Endothelial cell of umbilical vein (primary cell): ENCODE results near the gene SETD6. TPM values are rescaled to one million over a fixed set of nuclear protein-coding genes. Genes with fewer than 3 reads are reported as not detected.

Experiments
- BruUV-seq: library from RNA; stranded (reverse); fragments of 400-500 nt; replicated peaks from 2 replicates; lab custom pipeline; 2021; lab: Mats Ljungman, UMichigan
- CTCF ChIA-PET: fragments of 300-600, 350-600 bp; sonication (Branson Sonifier 250); formaldehyde crosslinking; loops from one replicate; lab custom pipeline; 2021; ENCODE audit warnings: antibody characterized with exemption, inconsistent platforms; lab: Charles Lee
- POLR2A ChIA-PET: fragments of 300-600, 350-600 bp; sonication (Branson Sonifier 250); formaldehyde crosslinking; loops from one replicate; lab custom pipeline; 2021; ENCODE audit warnings: antibody characterized with exemption, inconsistent platforms; lab: Charles Lee
- DNase-seq: peaks from one replicate; pipeline ENCODE4 v3.0.0-alpha.2; 2011; ENCODE audit warnings: low read depth, low spot score
- FAIRE-seq: peaks from 2 replicates; lab custom pipeline; 2011; peaks lifted over from hg19 to GRCh38; lab: Jason Lieb, UNC
- H2AFZ ChIP-seq: 2 replicates; pipeline ENCODE4 v1.6.0; 2012; ENCODE audit warnings: low read depth, low read length, control low read depth, inconsistent platforms
- H3K27ac ChIP-seq: 2 replicates; pipeline ENCODE4 v1.5.1; 2011; ENCODE audit warnings: low read depth, mild to moderate bottlenecking, control low read depth, low read length, moderate library complexity; ENCODE audit not compliant: insufficient read depth
- H3K27me3 ChIP-seq, 2 experiments: 2 replicates each; pipeline versions ENCODE4 v1.6.0 to v1.6.1; 2011; ENCODE audit warnings: low read length in 2 of 2, mixed read lengths in 1 of 2; ENCODE audit not compliant: control insufficient read depth in 2 of 2, insufficient read depth in 2 of 2
- H3K36me3 ChIP-seq, 2 experiments: 2 replicates in 1 of 2; 3 replicates in 1 of 2; pipeline ENCODE4 v1.5.1; 2011; ENCODE audit warnings: low read length in 2 of 2, mild to moderate bottlenecking in 1 of 2, moderate library complexity in 1 of 2; ENCODE audit not compliant: control insufficient read depth in 2 of 2, insufficient read depth in 2 of 2; ENCODE audit errors: extremely low read depth in 1 of 2
- H3K4me1 ChIP-seq: 3 replicates; pipeline ENCODE4 v1.5.1; 2011; ENCODE audit warnings: mild to moderate bottlenecking, low read length; ENCODE audit not compliant: control insufficient read depth, insufficient read depth; ENCODE audit errors: extremely low read depth
- H3K4me2 ChIP-seq: 2 replicates; pipeline ENCODE4 v1.6.1; 2011; ENCODE audit warnings: low read length, control low read depth, mixed read lengths; ENCODE audit not compliant: insufficient read depth
- H3K4me3 ChIP-seq, 3 experiments: fragments of 200-600 bp in 1 of 3; sonication (generic), shearing (Covaris generic) in 1 of 3; replicated peaks in 1 of 3; 2 replicates each; pipeline ENCODE4 v1.5.1; 2011 to 2016; ENCODE audit warnings: control low read depth in 3 of 3, low read length in 3 of 3, mild to moderate bottlenecking in 2 of 3, inconsistent platforms in 1 of 3, low read depth in 1 of 3, moderate library complexity in 1 of 3; ENCODE audit not compliant: insufficient read depth in 1 of 3
- H3K79me2 ChIP-seq: 2 replicates; pipeline ENCODE4 v1.6.0; 2012; ENCODE audit warnings: low read length, inconsistent platforms; ENCODE audit not compliant: control insufficient read depth, insufficient read depth
- H3K9ac ChIP-seq: replicated peaks from 2 replicates; pipeline ENCODE3; 2011; ENCODE audit warnings: low read length, control low read depth; ENCODE audit not compliant: insufficient read depth; ENCODE audit errors: extremely low read depth
- H3K9me1 ChIP-seq: replicated peaks from 3 replicates; pipeline ENCODE4 v1.6.0; 2011; ENCODE audit warnings: mild to moderate bottlenecking, low read length; ENCODE audit not compliant: control insufficient read depth, insufficient read depth; ENCODE audit errors: extremely low read depth
- H3K9me3 ChIP-seq: replicated peaks from 2 replicates; pipeline ENCODE4 v1.5.1; 2012; ENCODE audit warnings: low read length, inconsistent platforms; ENCODE audit not compliant: control insufficient read depth, insufficient read depth
- H4K20me1 ChIP-seq: replicated peaks from 2 replicates; pipeline ENCODE3; 2011; ENCODE audit warnings: mild to moderate bottlenecking, low read length; ENCODE audit not compliant: control insufficient read depth, insufficient read depth; ENCODE audit errors: extremely low read depth
- CTCF ChIP-seq, 2 donors: IDR thresholded peaks; 1 replicate in 1 of 2; 2 replicates in 1 of 2; pipeline ENCODE4 v1.5.1; 2011; ENCODE audit warnings: low read length in 2 of 2, mild to moderate bottlenecking in 2 of 2, moderate library complexity in 2 of 2, control low read depth in 1 of 2, inconsistent platforms in 1 of 2, low read depth in 1 of 2; ENCODE audit not compliant: insufficient read depth in 1 of 2; ENCODE audit errors: extremely low read depth in 1 of 2
- EZH2 ChIP-seq: IDR thresholded peaks from 2 replicates; pipeline ENCODE4 v1.6.1; 2012; ENCODE audit warnings: borderline replicate concordance, low read depth, mild to moderate bottlenecking, moderate library complexity, low read length, inconsistent platforms; ENCODE audit not compliant: severe bottlenecking
- FOS ChIP-seq: IDR thresholded peaks from 2 replicates; pipeline ENCODE4 v1.6.1; 2011; ENCODE audit warnings: mild to moderate bottlenecking, low read length, moderate library complexity, borderline replicate concordance; ENCODE audit not compliant: insufficient read depth
- GATA2 ChIP-seq: IDR thresholded peaks from 2 replicates; pipeline ENCODE4 v1.7.0; 2011; ENCODE audit warnings: low read depth, mild to moderate bottlenecking, moderate library complexity, mixed read lengths, low read length; ENCODE audit not compliant: insufficient read length, insufficient read depth
- POLR2A ChIP-seq: IDR thresholded peaks from 2 replicates; pipeline ENCODE4 v1.6.1; 2012; ENCODE audit warnings: low read depth, mild to moderate bottlenecking, control low read depth, low read length
- POLR2AphosphoS5 ChIP-seq: IDR thresholded peaks from 2 replicates; pipeline ENCODE4 v1.6.1; 2012; ENCODE audit warnings: low read depth, mild to moderate bottlenecking, control low read depth, low read length, moderate library complexity; ENCODE audit not compliant: insufficient read depth
- dilution Hi-C: fragments of 300-500 bp; cut with MboI; formaldehyde crosslinking; loops from one replicate; pipeline ENCODE4 v1.15.0; 2019; ENCODE audit warnings: low sequenced_read_pairs; ENCODE audit not compliant: extremely low pct_ligation_motif_present
- intact Hi-C: fragments of 100-400 bp; cut with micrococcal nuclease; formaldehyde crosslinking; loops from one replicate; pipeline ENCODE4 v1.10.0; 2022
- polyA plus RNA-seq, 4 experiments: library from polyadenylated mRNA; depleted of rRNA in 3 of 4; stranded (reverse) in 3 of 4; unstranded in 1 of 4; fragments of >200 nt; gene quantifications; 2 replicates each; pipeline versions ENCODE4 v1.2.1 to v1.2.3, GENCODE V29; 2011 to 2012; ENCODE audit warnings: missing spikeins in 1 of 4
- total RNA-seq: library from RNA; stranded (reverse); gene quantifications from 2 replicates; pipeline ENCODE4 v1.2.3, GENCODE V29; 2021

SETD6 gene
- total and polyA plus RNA-seq, 2 donors (not counting 3 experiments of a cell fraction or from before 2014, with no cell fraction given), result 10.2 to 16.4 TPM

- BruUV-seq, result no TSS peak
- dilution Hi-C loops, result no loop called here
- Histone ChIP-seq H3K27ac (no peak overlapping the region), H3K9me1 (no peaks in the 10 kb centered on the region), H3K9ac (no peak overlapping the region), H3K4me2 (no peak overlapping the region), H3K9me3 (no peaks in the 10 kb centered on the region), H3K4me1 (no peaks in the 10 kb centered on the region), H2AFZ (no peak overlapping the region), H3K4me3 (no peak overlapping the region), H4K20me1 (no peaks in the 10 kb centered on the region), H3K36me3 (peaks cover 0 to 38% of the 10 kb centered on the region in 2 experiments), H3K27me3 (no peaks in the 10 kb centered on the region), H3K79me2 (no peaks in the 10 kb centered on the region)
- CTCF ChIA-PET, result interaction anchor here (1.2 to 6.8 kb wide), 2 partner anchors 153 to 248 kb away, joined by 6 to 73 read pairs; no protein-coding TSS in a partner anchor
- POLR2A ChIA-PET, result no interaction called here
- FAIRE-seq (no peak), DNase-seq (no peak)
- TF ChIP-seq CTCF (IDR thresholded peaks at IDR 0.05; ENCODE audit: extremely low read depth in 1 of 2, insufficient read depth in 1 of 2, low read depth in 1 of 2, low read length in 2 of 2), result no peak
- intact Hi-C loops, result no loop called here
Observed at GRCh38 chr16:58507963-58508670, 7.2 kb upstream of the SETD6 start.

- no peaks in the 10 kb centered on the region for H3K9me3 ChIP-seq
- no TSS peak for BruUV-seq
- no peaks in the 10 kb centered on the region for H3K27me3 ChIP-seq
- no peak overlapping the region for H3K4me3 ChIP-seq
- no peaks in the 10 kb centered on the region for H3K79me2 ChIP-seq
- H3K36me3 ChIP-seq, result peaks cover 0 to 36% of the 10 kb centered on the region in 2 experiments
- FAIRE-seq (no peak), DNase-seq (no peak)
- H3K9ac ChIP-seq, result no peak overlapping the region
- no peak overlapping the region for H2AFZ ChIP-seq
- H3K4me1 ChIP-seq, result no peaks in the 10 kb centered on the region
- ChIA-PET POLR2A (no interaction called here), CTCF (interaction anchor here (1.2 to 6.8 kb wide), 2 partner anchors 153 to 247 kb away, joined by 6 to 73 read pairs; no protein-coding TSS in a partner anchor)
- intact Hi-C loops (no loop called here), dilution Hi-C loops (no loop called here)
- no peaks in the 10 kb centered on the region for H3K9me1 ChIP-seq
- TF ChIP-seq POLR2A, result no peak
- TF ChIP-seq EZH2, result no peak
- no peak for TF ChIP-seq GATA2
- no peak for TF ChIP-seq FOS
- no peak for TF ChIP-seq POLR2AphosphoS5
- TF ChIP-seq CTCF (IDR thresholded peaks at IDR 0.05; ENCODE audit: extremely low read depth in 1 of 2, insufficient read depth in 1 of 2, low read depth in 1 of 2, low read length in 2 of 2), result no peak
- H3K4me2 ChIP-seq, result no peak overlapping the region
- H3K27ac ChIP-seq, result no peak overlapping the region
- no peaks in the 10 kb centered on the region for H4K20me1 ChIP-seq
Observed at GRCh38 chr16:58508671-58509251, 6.6 kb upstream of the SETD6 start.
